Esophagus muscularis mucosa (tissue), 4 donors: ENCODE results near the gene PITPNM1. TPM values are rescaled to one million over a fixed set of nuclear protein-coding genes. Genes with fewer than 3 reads are reported as not detected.

ENCODE experiments used
- DNase-seq: peaks from one replicate; pipeline ENCODE4 v3.0.0-alpha.2; 2017; ENCODE audit errors: extremely low spot score
- H3K27ac ChIP-seq, 4 donors: fragments of 200-600 bp; sonication (generic); replicated peaks in 1 of 4; 1 replicate in 3 of 4; 2 replicates in 1 of 4; pipeline ENCODE4 v1.5.1; 2016 to 2019; ENCODE audit warnings: mild to moderate bottlenecking in 1 of 4
- H3K27me3 ChIP-seq, 4 donors: fragments of 200-600 bp; sonication (generic); one replicate each; pipeline versions ENCODE4 v1.5.1 to v1.6.0; 2016 to 2019
- H3K36me3 ChIP-seq, 4 donors: fragments of 200-600 bp; sonication (generic); one replicate each; pipeline ENCODE4 v1.5.1; 2016 to 2019
- H3K4me1 ChIP-seq, 4 donors: fragments of 200-600 bp; sonication (generic); one replicate each; pipeline ENCODE4 v1.5.1; 2016 to 2019
- H3K4me3 ChIP-seq, 4 donors: fragments of 200-600 bp; sonication (generic); 1 replicate in 2 of 4; 2 replicates in 2 of 4; pipeline ENCODE4 v1.5.1; 2016 to 2019; ENCODE audit warnings: mild to moderate bottlenecking in 4 of 4, moderate library complexity in 1 of 4
- H3K9me3 ChIP-seq, 4 donors: fragments of 200-600 bp; sonication (generic); 1 replicate in 3 of 4; 2 replicates in 1 of 4; pipeline ENCODE4 v1.5.1; 2016 to 2019
- CTCF ChIP-seq, 3 experiments: fragments of 200-600 bp in 2 of 3; fragments of 450-650 bp in 1 of 3; sonication (generic) in 2 of 3; IDR thresholded peaks; one replicate each; pipeline ENCODE4 v1.5.1; 2017 to 2019; ENCODE audit warnings: antibody characterized with exemption in 3 of 3, mild to moderate bottlenecking in 2 of 3, moderate library complexity in 1 of 3
- EP300 ChIP-seq: sonication (generic); formaldehyde crosslinking; IDR thresholded peaks from one replicate; pipeline ENCODE4 v1.6.1; 2017; ENCODE audit warnings: antibody characterized with exemption
- POLR2A ChIP-seq: fragments of 450-650 bp; IDR thresholded peaks from one replicate; pipeline ENCODE4 v1.6.1; 2017; ENCODE audit warnings: antibody characterized with exemption, moderate library complexity, mild to moderate bottlenecking, low read depth
- POLR2AphosphoS5 ChIP-seq, 2 donors: sonication (generic); formaldehyde crosslinking; IDR thresholded peaks; one replicate each; pipeline ENCODE4 v1.6.1; 2017; ENCODE audit warnings: antibody characterized with exemption in 2 of 2
- WGBS: methylation state at CpG from one replicate; pipeline ENCODE4 v1.1.5; 2018; 5-methylcytosine and 5-hydroxymethylcytosine counted together
- intact Hi-C: fragments of 100-400 bp; cut with DNase I; formaldehyde crosslinking; loops from one replicate; pipeline ENCODE4 v1.15.1; 2023
- total RNA-seq, 4 donors: library from RNA; depleted of rRNA; stranded (reverse); fragments of >200 nt; gene quantifications; one replicate each; pipeline versions ENCODE4 v1.1.0 to v1.2.1, GENCODE V29; 2016

PITPNM1 gene
- total RNA-seq, 4 donors from 2014 or later: 11.6 to 23.6 (median 15.3) TPM

DNA sequence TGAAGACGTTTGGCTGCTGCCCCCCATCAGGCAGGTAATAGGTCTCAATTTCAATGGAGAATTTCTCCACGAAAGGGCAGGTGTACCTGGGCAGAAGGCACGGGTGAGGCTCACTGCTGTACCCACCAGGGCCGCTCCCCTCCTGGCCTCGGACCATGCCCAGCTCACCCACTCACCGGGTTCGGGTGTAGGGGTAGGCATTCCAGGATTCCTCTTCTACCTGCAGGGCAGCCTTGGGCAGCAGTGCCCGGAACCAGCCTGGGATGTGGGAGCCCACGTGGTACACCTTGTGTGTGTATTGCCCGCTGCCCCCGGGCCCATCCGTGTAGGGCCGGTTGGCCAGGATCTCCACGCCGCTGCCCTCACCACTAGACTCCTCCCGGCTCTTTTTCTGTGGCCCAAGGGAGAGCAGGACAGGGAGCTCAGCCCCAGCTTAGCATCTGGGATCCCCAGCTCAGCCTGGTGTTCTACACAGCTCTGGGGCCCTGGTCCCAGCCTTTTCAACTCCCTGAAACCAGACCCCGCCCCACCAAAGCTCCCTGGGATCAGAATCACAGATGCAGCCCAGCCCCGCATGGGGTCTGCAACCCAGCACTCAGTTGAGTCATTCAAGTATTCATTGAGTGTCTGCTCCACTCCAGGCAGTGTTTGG is 2.7 kb downstream of the PITPNM1 start:
- 90% methylated on average over 7 of the region's 18 CpGs for WGBS
- intact Hi-C loops: loop anchor here (10.0 kb wide), 1 partner anchor 148 kb away; the partner anchor contains the start of gene POLD4
- DNase-seq: no peak
- H3K4me1 ChIP-seq: peaks cover 25 to 47% (median 43%) of the 10 kb centered on the region in 4 donors
- TF ChIP-seq POLR2AphosphoS5 (IDR thresholded peaks at IDR 0.05) (no peak), POLR2A (no peak), EP300 (no peak), CTCF (IDR thresholded peaks at IDR 0.05) (no peak)
- H3K9me3 ChIP-seq: no peaks in the 10 kb centered on the region
- peaks cover 0 to 38% (median 3%) of the 10 kb centered on the region in 4 donors for H3K27me3 ChIP-seq
- H3K27ac ChIP-seq: no peak overlapping the region
- no peak overlapping the region for H3K4me3 ChIP-seq
- peaks cover 0 to 55% (median 28%) of the 10 kb centered on the region in 4 donors for H3K36me3 ChIP-seq

DNA sequence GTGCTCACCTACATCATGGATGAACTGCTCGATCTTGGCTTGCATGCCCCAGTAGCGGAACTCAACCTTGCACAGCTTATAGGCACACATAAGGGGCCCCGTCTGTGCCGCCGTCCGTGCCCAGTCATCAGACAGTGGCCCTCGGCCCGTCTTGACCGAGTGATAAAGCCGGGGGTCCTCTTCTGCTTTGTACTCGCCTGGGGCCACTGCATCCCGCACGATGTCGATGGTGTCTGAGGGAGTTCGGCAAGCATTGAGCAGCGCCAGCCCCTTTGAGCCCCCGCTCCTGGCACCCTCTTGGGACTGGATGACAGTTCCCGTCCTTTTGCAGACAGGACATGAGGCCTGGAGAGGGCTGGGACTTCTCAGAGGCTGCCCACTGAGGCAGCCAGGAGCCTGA is 3.3 kb downstream of the PITPNM1 start:
- intact Hi-C loops: loop anchor here (10.0 kb wide), 1 partner anchor 147 kb away; the partner anchor contains the start of gene POLD4
- Histone ChIP-seq H3K36me3 (peaks cover 0 to 58% (median 30%) of the 10 kb centered on the region in 4 donors), H3K4me1 (peaks cover 19 to 41% (median 37%) of the 10 kb centered on the region in 4 donors), H3K9me3 (no peaks in the 10 kb centered on the region), H3K27ac (no peak overlapping the region), H3K27me3 (peaks cover 0 to 38% (median 3%) of the 10 kb centered on the region in 4 donors), H3K4me3 (no peak overlapping the region)
- WGBS: 95% methylated on average over 7 of the region's 18 CpGs
- no peak for DNase-seq
- TF ChIP-seq EP300: no peak
- TF ChIP-seq CTCF (IDR thresholded peaks at IDR 0.05): no peak
- no peak for TF ChIP-seq POLR2AphosphoS5 (IDR thresholded peaks at IDR 0.05)
- TF ChIP-seq POLR2A: no peak

- 96% methylated on average over 8 of the region's 9 CpGs for WGBS
- intact Hi-C loops: loop anchor here (10.0 kb wide), 1 partner anchor 146 kb away; the partner anchor contains the start of gene POLD4
- no peak overlapping the region for H3K27ac ChIP-seq
- H3K4me1 ChIP-seq: peaks cover 11 to 34% (median 29%) of the 10 kb centered on the region in 4 donors
- no peak overlapping the region for H3K4me3 ChIP-seq
- TF ChIP-seq CTCF (IDR thresholded peaks at IDR 0.05) (no peak), POLR2A (no peak), EP300 (no peak), POLR2AphosphoS5 (IDR thresholded peaks at IDR 0.05) (no peak)
- H3K9me3 ChIP-seq: no peaks in the 10 kb centered on the region
- H3K27me3 ChIP-seq: peaks cover 0 to 38% (median 3%) of the 10 kb centered on the region in 4 donors
- no peak for DNase-seq
- peaks cover 0 to 60% (median 28%) of the 10 kb centered on the region in 4 donors for H3K36me3 ChIP-seq
Observed at GRCh38 chr11:67500831-67501715, 4.1 kb downstream of the PITPNM1 start.

GRCh38 chr11:67500484-67500821 is 4.7 kb downstream of the PITPNM1 start:
- intact Hi-C loops: loop anchor here (10.0 kb wide), 1 partner anchor 146 kb away; the partner anchor contains the start of gene POLD4
- no peak overlapping the region for H3K4me3 ChIP-seq
- TF ChIP-seq CTCF (IDR thresholded peaks at IDR 0.05) (no peak), POLR2A (no peak), POLR2AphosphoS5 (IDR thresholded peaks at IDR 0.05) (no peak), EP300 (no peak)
- DNase-seq: no peak
- peaks cover 0 to 67% (median 34%) of the 10 kb centered on the region in 4 donors for H3K36me3 ChIP-seq
- 71% methylated on average over 1 of the region's 1 CpG for WGBS
- H3K9me3 ChIP-seq: no peaks in the 10 kb centered on the region
- peaks cover 5 to 27% (median 23%) of the 10 kb centered on the region in 4 donors for H3K4me1 ChIP-seq
- H3K27ac ChIP-seq: no peak overlapping the region
- peaks cover 0 to 38% (median 3%) of the 10 kb centered on the region in 4 donors for H3K27me3 ChIP-seq
